ENCODE data around the gene FANCC.
"Not testable (repeated sequence)": the region's sequence is repeated elsewhere in the genome, so short reads cannot be mapped to it uniquely, and the experiment has no call there.

The FANCC gene

DNA sequence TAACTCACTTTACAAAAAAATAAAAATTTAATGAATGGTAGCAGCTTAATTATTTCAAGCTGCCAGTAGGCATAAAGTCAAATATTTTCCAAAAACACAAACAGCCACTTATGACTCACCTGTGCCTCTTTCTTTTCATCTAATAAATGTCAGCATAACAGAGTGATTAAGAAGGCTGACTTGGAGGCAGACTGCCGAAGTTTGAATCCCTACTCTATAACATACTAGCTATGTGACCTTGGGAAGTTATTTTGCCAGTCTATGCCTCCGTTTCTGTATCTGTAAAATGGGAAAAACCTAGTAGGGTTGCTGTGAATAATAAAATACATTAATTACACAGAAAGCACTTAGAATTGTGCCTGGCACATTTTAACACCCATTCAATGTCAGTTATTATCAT, 33.8 kb downstream of the FANCC start:
- DNase-seq (ENCODE audit: low spot score) = no peak

DNA sequence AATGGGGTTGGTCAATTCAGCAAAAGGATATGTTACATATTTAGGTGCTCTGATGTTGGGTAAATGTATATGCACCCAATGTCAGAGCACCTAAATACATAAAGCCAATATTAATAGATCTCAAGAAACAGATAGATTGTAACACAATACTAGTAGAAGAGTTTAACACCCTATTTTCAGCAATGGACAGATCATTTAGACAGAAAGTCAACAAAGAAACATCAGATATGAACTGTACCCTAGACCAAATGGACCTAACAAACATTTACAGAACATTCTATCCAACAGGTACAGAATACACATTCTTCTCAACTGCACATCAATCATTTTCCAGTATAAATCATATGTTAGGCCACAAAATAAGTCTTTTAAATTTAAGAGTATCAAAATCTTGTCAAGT, 35.2 kb downstream of the FANCC start:
- DNase-seq (ENCODE audit: low spot score) = no peak

DNA sequence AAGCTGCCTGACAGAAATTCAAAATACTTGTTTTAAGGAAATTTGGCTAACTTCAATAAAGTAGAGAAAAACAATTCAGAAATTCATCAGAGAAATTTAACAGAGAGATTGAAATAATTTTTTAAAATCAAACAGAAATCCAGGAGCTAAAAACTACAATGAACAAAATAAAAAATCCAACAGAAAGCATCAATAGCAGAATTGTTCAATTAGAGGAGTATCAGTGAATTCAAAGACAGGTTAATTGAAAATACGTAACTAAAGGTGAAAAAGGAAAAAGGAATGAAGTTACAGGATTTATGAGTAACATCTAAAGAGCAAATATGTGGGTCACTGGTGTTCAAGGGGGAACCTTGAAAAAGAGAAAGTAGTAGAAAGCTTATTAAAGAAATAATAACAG, 36.8 kb downstream of the FANCC start:
- no peak for DNase-seq (ENCODE audit: low spot score)

DNA sequence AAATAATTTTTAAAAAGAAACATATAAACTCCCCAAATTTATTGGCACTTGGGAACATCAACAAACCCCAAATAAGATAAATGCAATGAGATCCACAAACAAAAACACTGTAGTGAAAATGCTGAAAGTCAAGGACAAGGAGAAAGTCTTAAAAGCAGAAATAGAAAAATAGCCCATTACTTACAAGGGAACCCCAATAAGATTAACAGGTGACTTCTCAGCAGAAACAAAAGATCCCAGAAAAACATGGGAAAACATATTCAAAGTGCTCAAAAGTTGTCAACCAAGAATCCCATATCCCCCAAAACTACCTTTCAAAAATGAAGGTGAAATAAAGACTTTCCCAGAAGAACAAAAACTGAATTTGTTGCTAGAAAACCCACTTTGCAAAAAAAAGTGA, 40.0 kb downstream of the FANCC start:
- DNase-seq (ENCODE audit: low spot score) = no peak

DNA sequence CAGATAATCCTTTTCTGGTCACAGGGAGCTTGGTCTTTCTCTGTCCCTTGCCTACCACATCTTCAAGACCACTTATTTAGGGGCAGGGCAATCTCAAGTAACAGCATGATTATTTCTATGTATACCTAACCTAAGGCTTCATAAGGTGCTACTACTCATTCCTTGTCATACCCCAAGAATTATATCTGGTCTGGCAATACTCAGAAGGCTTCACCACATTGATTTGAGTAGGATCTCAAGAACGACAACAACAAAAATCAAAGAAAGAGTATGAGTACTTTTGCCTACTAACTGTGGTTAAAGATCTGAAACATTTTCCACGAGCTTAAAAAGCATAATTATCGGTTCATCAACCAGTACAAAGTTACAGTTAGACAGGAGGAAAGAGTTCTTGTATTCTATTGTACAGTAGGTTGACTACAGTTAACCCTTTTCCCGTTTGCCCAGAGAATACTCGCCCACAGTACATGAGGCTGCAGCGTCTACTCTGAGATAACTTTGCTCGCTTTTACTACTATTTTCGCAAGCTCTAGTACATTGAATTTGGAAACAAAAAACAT, 41.0 kb downstream of the FANCC start:
- no peak for DNase-seq (ENCODE audit: low spot score)

DNA sequence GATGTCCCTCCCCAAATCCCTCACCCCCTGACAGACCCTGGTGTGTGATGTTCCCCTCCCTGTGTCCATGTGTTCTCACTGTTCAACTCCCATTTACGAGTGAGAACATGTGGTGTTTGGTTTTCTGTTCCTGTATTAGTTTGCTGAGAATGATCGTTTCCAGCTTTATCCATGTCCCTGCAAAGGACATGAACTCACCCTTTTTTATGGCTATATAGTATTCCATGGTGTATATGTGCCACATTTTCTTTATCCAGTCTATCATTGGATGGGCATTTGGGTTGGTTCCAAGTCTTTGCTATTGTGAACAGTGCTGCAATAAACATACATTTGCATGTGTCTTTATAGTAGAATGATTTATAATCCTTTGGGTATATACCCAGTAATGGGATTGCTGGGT, 43.3 kb downstream of the FANCC start:
- not testable (repeated sequence) for DNase-seq (ENCODE audit: low spot score)

DNA sequence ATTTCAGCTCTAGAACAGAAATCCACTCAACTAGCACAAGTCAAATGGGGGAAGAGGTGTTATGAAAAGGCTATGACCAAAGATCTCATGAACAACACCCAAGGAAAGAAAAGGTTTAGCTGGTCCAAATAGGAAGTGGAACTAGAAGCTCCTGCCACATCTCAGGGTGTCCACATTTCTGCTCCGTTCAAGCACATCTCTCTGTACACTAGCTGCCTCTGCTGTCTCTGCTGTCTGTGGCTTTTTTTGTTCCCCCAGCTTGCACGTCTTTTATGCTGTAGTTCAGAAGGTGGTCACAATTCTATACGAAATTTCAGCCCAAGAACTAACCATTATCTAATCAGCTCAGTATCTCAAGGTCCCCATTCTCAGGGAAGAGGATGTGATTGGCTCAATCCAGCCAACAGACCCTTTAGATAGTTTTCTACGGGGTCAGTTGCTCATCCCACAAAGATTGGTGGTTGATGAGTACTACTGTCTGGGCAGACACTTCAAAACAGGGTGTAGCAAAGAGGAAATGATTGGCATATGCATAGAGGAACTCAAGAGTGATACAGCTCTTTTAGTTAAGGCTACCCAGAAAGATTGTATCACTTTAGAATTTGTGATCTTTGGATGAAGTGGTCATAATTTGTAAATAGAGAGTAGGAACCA, 44.0 kb downstream of the FANCC start:
- DNase-seq (ENCODE audit: low spot score) = no peak

DNA sequence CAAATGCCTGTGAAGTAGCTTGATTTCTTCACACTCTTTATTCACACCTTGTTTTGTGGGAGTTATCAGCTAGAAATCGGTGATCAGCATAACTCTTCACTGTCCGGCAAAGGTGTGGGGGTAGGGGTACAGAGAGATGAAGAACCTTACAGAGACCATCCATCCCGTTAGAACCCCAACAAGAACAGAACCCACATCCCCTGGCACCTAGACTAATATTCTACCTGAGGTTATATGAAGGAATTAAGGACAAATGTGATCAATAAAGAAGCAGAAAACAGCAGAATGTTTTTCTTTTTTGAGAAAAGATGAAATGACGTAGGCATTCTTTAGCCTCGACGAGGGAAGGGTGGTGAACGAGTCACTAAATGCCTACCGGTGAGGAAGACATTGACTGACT, 44.7 kb downstream of the FANCC start:
- DNase-seq (ENCODE audit: low spot score) = no peak

DNA sequence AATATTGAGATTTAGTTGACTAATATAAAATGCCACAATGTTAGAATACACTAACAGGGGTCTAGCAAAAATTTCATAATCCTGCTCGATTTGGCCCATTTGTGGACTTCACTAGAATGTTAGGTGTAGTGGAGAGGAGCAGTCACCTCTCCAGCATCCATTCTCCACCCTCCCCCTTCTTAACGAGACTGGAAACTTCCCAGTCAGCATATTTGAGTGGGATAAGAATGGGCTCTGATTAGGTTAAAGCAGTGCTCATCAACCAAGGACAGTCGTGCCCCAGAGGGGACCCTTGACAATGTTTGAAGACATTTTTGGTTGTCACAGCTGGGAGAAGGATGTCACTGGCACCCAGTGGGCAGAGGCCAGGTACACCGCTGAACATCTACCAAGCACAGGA, 46.7 kb downstream of the FANCC start:
- DNase-seq (ENCODE audit: low spot score) = no peak

DNA sequence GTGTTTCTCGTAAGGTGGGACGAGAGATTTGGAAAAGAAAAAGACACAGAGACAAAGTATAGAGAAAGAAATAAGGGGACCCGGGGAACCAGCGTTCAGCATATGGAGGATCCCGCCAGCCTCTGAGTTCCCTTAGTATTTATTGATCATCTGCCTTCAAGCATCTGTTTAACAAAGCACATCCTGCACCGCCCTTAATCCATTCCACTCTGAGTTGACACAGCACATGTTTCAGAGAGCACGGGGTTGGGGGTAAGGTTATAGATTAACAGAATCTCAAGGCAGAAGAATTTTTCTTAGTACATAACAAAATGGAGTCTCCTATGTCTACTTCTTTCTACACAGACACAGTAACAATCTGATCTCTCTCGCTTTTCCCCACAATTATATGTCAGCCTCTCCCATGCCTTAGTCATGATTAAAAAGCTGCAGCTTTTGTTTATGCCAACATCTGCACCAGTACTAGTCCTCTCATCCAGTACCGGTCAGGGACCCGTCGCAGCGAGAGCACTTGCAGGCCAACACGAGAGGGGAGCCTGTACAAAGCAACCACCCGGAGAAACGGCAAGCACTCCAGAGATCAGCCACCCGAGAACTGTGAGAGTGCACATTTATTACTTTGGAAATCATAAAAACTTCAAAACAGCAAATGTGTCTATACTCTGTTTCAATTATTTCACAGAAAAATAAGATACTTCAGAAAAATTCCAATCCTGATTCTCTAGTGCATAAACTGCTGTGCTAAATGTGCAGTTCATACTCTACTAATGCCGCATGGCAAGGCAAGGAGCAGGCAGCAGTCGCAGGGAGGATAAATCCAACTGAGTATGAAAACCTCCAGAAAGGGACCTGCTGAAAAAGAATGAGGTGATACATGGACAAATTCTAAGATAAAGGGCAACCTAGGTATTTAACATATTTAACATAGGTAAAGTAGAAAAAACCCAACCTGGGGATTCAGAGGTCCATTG, 47.4 kb downstream of the FANCC start:
- DNase-seq (ENCODE audit: low spot score) = peak; percentile 9

DNA sequence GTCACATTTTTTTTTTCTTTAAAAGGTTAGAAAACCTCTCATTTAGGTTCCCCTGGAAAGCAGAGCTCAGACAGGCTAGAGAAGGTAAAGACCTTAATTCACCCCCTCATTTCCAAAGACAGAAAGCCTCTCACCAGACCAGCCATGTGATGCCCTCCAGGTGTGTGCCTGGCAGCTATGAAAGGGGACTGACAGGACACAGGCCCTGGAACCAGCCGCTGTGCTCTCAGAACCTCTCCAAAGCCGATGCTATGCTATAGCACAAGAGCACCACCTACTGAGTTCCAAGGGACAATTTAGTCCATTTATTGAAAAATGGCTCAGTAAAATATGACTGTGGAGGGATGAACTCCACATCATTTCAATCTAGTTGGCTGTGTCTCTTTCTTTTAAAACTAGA, 48.8 kb downstream of the FANCC start:
- peak; percentile 5 for DNase-seq (ENCODE audit: low spot score)

DNA sequence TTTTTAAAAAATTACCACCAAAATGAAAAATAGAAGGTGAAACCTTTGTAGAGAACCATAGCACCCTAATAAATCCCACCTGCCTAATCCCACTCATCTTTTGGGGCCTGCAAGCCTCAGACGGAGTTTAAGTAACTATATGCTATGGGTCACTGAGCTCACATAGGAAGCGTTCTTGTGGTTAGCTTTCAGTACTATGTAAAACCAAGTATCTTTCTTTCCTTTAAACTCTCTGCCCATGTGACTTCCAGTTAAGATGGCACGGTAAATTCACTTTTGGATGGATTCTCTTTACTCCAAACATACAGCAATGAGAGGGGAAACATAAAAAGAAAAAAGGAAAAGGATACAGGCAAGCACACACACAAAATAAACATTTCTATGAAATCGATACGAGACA, 50.9 kb downstream of the FANCC start:
- no peak for DNase-seq (ENCODE audit: low spot score)

DNA sequence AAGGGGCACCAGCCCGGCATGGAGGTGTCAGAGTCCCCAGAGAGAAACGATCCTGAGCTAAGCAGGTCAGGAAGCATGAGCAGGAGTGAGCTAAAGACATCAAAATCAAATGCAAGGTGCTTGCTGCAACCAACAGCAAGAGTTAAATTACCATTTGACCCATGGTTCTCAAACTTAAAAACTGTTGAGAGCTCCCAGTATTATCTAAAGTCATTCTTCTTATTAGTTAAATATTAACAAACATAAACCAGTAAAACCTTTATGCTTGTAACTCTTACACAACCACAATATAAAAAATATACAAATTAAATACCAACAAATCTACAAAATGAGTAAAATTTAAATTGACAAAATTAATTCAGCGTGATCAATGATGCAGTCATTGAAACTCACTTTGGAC, 51.5 kb downstream of the FANCC start:
- no peak for DNase-seq (ENCODE audit: low spot score)

DNA sequence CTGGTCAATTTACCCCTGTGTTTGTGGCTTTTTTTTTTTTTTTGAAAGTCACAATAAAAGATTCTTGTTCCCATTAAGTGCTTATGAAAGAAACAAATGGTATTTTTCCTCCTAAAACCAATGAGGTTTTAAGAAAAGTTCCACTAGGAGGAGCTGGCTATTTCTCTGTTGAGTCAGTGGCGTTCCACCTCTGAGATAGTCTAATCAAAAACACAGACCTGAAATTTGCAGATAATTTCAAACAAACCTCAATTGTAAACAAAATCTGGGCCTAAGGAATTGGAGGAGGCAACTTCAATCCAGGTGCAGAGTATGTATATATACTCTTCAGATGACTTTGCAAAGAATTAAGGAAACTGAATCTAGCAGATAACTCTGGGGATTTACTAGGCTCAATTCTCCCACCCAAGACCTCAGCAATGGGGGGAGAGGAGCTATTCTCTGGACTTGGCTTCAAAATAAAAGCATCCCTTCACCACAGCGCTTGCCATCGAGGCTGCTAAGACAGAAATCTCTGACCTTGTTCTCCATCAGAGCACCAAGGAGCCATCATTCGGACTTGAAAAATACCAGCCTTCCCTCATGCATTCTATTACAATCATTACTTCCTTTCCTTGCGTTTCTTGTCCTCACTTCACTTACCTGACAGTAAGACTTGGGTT, 52.4 kb downstream of the FANCC start:
- DNase-seq (ENCODE audit: low spot score) = peak; percentile 46

DNA sequence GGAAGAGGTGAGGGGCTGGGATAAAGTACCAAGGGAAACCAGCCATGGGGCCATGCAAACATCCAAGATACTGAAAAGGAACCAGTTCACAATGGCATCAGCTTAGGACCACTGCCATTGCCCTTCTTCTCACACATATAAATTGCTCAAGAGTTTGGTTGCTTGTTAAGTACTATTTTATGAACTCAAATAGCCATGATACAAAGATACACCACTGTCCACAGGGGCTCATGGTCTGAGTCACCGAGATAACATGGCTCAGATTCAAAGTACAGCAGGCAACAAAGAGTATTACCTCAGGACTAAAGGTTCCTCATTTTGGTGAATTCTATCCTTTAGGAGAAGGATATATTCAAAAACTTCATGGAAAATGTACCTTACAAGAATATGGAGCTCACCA, 55.6 kb downstream of the FANCC start:
- no peak for DNase-seq (ENCODE audit: low spot score)

DNA sequence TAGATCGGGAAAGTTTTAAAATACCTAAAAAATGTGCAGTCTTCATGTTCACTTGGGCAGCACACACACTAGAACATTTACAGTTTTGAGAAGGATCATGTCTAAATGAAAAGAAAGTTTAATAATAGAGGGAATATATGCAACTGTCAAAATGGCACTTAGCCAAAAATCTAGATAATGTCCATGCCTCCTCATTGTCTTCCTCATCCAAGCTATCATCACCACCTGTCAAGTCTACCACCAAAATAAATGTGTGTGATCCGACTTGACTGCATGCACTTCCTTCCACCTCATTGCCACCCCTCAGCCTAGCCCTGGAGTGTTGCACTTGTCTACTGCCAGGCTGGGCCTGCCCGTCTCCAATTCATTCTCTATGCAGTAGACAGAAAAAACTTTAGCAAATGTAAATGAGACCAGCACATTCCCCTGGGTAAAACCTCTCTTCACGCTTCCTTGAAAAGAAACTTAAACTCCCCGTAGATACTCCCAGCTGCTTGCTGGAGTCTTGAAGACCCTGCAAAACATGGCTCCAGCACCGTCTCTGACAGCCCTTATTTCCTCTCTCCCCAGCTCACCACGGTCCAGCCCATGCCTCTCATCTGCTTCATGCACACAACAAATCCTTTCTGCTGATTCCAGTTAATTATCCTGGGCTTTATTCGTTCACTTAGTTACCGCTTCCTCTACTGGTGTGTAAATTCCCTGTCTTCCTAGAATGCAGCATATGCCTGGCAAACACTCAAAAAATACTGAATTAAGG, 66.9 kb downstream of the FANCC start:
- no peak for DNase-seq (ENCODE audit: low spot score)

DNA sequence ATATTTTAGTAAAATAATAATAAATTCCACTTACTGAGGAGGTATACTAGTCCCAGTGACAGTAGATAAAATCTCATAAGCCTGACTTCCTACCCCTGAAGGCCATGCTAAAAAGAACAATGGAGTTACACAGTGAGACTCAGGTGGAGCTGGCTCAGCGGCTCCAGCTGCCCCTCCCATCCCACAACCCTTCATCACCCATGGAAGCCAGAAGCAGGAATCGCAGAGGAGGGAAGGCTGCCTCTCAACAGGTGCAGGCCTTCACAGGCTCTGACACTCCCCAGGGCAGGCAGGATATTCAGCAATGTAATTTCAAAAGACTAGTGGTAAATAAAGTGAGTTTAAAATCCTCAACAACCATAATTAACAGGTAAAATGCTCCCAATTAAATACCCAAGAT, 67.5 kb downstream of the FANCC start:
- DNase-seq (ENCODE audit: low spot score) = no peak

DNA sequence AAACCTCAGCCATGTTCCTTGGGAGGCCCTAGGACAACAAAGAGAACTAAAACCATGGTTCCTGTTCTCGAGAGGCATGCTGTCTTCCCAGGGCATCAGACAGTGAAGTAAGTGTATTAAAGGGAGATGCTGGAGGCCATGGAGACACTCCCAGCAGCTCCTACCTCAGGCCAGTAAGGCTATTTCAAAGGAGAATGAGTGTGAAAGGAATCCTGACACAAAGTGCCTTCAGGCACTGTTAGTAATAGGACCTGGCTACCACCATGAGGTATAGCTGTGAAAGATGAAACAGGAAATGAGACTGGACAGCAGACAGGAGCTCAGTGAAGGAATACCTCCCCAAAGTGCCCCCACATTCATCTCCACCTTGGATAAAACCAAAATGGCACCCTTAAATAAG, 71.0 kb downstream of the FANCC start:
- DNase-seq (ENCODE audit: low spot score) = no peak

DNA sequence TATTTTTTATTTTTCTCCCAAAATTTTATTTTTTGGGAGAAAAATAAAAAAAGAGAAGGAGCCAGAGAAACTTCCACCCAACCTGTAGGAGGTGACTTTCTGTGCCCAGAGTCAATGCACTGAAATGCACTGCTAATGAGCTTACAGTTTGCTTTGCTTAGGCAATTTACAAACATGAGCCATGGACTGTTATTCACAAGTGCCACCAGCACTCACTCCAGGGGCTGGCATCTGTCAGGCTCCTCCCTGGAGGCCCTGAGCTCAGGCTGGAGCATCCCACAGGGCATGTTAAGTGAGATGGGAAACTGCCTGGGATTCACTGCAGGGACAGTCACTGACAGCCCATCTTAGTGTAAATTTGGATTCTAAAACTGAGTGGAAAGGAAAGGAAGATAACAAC, 74.9 kb downstream of the FANCC start:
- no peak for DNase-seq (ENCODE audit: low spot score)

DNA sequence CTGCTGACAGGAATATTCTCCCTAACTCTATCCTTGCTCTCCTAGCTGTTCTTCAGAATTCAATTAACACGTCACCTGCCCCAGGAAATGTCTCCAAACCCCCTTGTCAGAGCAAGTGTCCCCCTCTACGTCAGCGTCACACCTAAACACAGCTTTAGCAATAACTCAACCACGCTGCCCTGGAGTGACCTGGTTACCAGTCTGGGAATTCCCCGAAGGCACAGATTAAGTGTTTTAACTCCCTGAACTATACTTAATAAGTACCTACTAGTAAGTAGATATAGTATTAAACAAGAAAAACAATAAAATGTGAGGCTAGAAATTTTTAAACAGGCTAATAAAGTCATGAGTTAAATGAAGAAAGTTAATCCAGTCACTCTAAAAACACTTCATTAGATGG, 78.4 kb downstream of the FANCC start:
- DNase-seq (ENCODE audit: low spot score) = no peak

DNA sequence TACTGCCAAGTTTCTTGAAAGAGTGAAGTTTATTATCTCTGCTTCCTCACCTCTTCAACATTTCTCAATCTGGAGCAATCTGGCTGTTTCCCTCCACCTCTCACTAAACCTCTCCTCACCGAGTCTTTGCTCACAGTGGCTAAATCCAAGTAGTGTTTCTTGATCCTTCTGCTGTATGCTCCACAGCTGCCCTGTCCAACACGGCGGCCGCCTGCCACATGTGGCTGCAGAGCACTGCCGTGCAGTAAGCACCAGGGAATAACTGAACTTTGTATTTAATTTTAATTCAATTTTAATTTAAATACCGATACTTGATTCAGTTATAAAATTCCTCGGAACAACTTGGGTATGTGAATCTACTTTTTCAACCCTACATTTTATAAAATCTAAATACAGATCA, 80.2 kb downstream of the FANCC start:
- no peak for DNase-seq (ENCODE audit: low spot score)

DNA sequence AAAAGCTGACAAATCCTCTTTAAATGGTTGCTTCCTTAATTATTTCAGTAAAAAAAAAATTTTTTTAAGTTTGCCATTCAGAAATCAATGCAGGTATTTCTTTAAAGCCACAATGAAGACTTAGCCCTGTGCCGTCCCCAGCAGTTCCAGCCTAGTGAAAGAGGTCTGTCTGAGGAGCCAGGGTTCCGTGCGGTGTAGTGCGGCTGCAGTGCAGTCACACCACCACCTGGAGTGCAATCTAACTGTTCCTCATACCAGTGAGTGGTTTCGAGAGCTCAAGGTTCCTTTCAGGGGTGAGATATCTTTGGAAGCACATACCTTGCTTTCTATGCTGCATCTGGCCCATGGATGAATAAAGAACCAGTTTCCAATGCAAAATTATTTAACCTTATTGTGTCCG, 87.5 kb downstream of the FANCC start:
- DNase-seq (ENCODE audit: low spot score) = no peak

All from AG08395 (cell line).